ENCODE measurements around the gene SLC29A4. TPM values are rescaled to one million over a fixed set of nuclear protein-coding genes. Genes with fewer than 3 reads are reported as not detected.

SLC29A4 gene
- polyA plus RNA-seq, 3 donors = 0.21 to 0.29 (median 0.26) TPM

GRCh38 chr7:5238500-5238899, 44.2 kb upstream of the SLC29A4 start:
- no peaks in the 10 kb centered on the region for H4K20me1 ChIP-seq (ENCODE audit: insufficient read depth, low read length)
- H3K27ac ChIP-seq (ENCODE audit: low read depth in 1 of 2, low read length in 2 of 2) = peak overlapping the region; percentile 85 to 88
- peaks cover 0 to 2% of the 10 kb centered on the region in 2 donors for H3K36me3 ChIP-seq (replicated peaks in 1 of 2; ENCODE audit: control insufficient read depth in 1 of 2, insufficient read depth in 2 of 2, low read length in 2 of 2)
- H3K27me3 Mint-ChIP-seq (ENCODE audit: low read depth in 3 of 3) = peaks cover 10% of the 10 kb centered on the region in 3 donors
- intact Hi-C loops (cut with micrococcal nuclease) = loop anchor here in 1 of 2 donors (5.0 kb wide), 1 partner anchor 51 kb away; no protein-coding TSS in a partner anchor
- H3K79me2 ChIP-seq (ENCODE audit: insufficient read depth, low read length) = no peaks in the 10 kb centered on the region
- H3K9me3 ChIP-seq (replicated peaks in 1 of 2; ENCODE audit: control insufficient read depth in 1 of 2, insufficient read depth in 1 of 2, low read length in 2 of 2) = no peaks in the 10 kb centered on the region
- no peak overlapping the region for H3K4me2 ChIP-seq (replicated peaks; ENCODE audit: extremely low read depth, low read length, poor library complexity, severe bottlenecking)
- H3K27me3 ChIP-seq (ENCODE audit: control insufficient read depth in 2 of 2, insufficient read depth in 2 of 2, low read length in 2 of 2) = peaks cover 0 to 3% of the 10 kb centered on the region in 2 donors
- 91% methylated on average over 19 of the region's 19 CpGs for WGBS (ENCODE audit: insufficient coverage)
- H3K9ac ChIP-seq (ENCODE audit: insufficient read depth, low read length, poor library complexity, severe bottlenecking) = no peak overlapping the region
- no peak overlapping the region for H2AFZ ChIP-seq (ENCODE audit: insufficient read depth, low read depth, low read length, poor library complexity, severe bottlenecking)
- DNase-seq = no peak
- TF ChIP-seq CTCF (IDR thresholded peaks at IDR 0.05) = no peak
- H3K9me3 Mint-ChIP-seq = peaks cover 0 to 1% (median 0%) of the 10 kb centered on the region in 7 donors
- peaks cover 45 to 57% of the 10 kb centered on the region in 2 donors for H3K4me1 ChIP-seq (ENCODE audit: control insufficient read depth in 1 of 2, insufficient read depth in 2 of 2, low read length in 2 of 2)
- H3K4me1 Mint-ChIP-seq = peaks cover 55% of the 10 kb centered on the region
- H3K27ac Mint-ChIP-seq = peak overlapping the region in 6 of 7 donors; percentile 23 to 95 (median 64)
- H3K4me3 Mint-ChIP-seq = no peak overlapping the region
- no peak overlapping the region for H3K4me3 ChIP-seq (replicated peaks in 1 of 3; ENCODE audit: low read depth in 2 of 3, low read length in 3 of 3)
- peaks cover 2 to 5% of the 10 kb centered on the region in 2 donors for H3K36me3 Mint-ChIP-seq

- intact Hi-C loops (cut with micrococcal nuclease) = no loop called here
Measured at GRCh38 chr7:5243261-5243660, 39.5 kb upstream of the SLC29A4 start.

More at GRCh38 chr7:5243261-5243660, 39.5 kb upstream of the SLC29A4 start:
- Histone ChIP-seq H2AFZ (ENCODE audit: insufficient read depth, low read depth, low read length, poor library complexity, severe bottlenecking) (no peak overlapping the region), H3K4me1 (ENCODE audit: control insufficient read depth in 1 of 2, insufficient read depth in 2 of 2, low read length in 2 of 2) (peaks cover 23 to 26% of the 10 kb centered on the region in 2 donors), H4K20me1 (ENCODE audit: insufficient read depth, low read length) (no peaks in the 10 kb centered on the region), H3K36me3 (replicated peaks in 1 of 2; ENCODE audit: control insufficient read depth in 1 of 2, insufficient read depth in 2 of 2, low read length in 2 of 2) (no peaks in the 10 kb centered on the region), H3K27me3 (ENCODE audit: control insufficient read depth in 2 of 2, insufficient read depth in 2 of 2, low read length in 2 of 2) (peaks cover 0 to 3% of the 10 kb centered on the region in 2 donors), H3K9me3 (replicated peaks in 1 of 2; ENCODE audit: control insufficient read depth in 1 of 2, insufficient read depth in 1 of 2, low read length in 2 of 2) (peaks cover 0 to 9% of the 10 kb centered on the region in 2 donors), H3K79me2 (ENCODE audit: insufficient read depth, low read length) (no peaks in the 10 kb centered on the region), H3K4me3 (replicated peaks in 1 of 3; ENCODE audit: low read depth in 2 of 3, low read length in 3 of 3) (no peak overlapping the region), H3K9ac (ENCODE audit: insufficient read depth, low read length, poor library complexity, severe bottlenecking) (no peak overlapping the region), H3K4me2 (replicated peaks; ENCODE audit: extremely low read depth, low read length, poor library complexity, severe bottlenecking) (no peak overlapping the region), H3K27ac (ENCODE audit: low read depth in 1 of 2, low read length in 2 of 2) (no peak overlapping the region)
- H3K27me3 Mint-ChIP-seq (ENCODE audit: low read depth in 3 of 3) = peaks cover 10 to 13% (median 10%) of the 10 kb centered on the region in 3 donors
- H3K36me3 Mint-ChIP-seq = peaks cover 0 to 8% of the 10 kb centered on the region in 2 donors
- no peak for TF ChIP-seq CTCF (IDR thresholded peaks at IDR 0.05)
- no peak for DNase-seq
- WGBS (ENCODE audit: insufficient coverage) = 97% methylated on average over 12 of the region's 12 CpGs
- H3K9me3 Mint-ChIP-seq = peaks cover 2 to 13% (median 8%) of the 10 kb centered on the region in 7 donors
- H3K27ac Mint-ChIP-seq = no peak overlapping the region
- peaks cover 26% of the 10 kb centered on the region for H3K4me1 Mint-ChIP-seq
- H3K4me3 Mint-ChIP-seq = no peak overlapping the region
